Fibroblast of skin of back (primary cell): ENCODE results near the gene SPATA2L.

Experiments
- DNase-seq: peaks from one replicate; pipeline ENCODE4 v3.0.0-alpha.2; 2013

Gene SPATA2L

GRCh38 chr16:89653656-89654295 lies 47.7 kb downstream of the SPATA2L start:
- no peak for DNase-seq

DNA sequence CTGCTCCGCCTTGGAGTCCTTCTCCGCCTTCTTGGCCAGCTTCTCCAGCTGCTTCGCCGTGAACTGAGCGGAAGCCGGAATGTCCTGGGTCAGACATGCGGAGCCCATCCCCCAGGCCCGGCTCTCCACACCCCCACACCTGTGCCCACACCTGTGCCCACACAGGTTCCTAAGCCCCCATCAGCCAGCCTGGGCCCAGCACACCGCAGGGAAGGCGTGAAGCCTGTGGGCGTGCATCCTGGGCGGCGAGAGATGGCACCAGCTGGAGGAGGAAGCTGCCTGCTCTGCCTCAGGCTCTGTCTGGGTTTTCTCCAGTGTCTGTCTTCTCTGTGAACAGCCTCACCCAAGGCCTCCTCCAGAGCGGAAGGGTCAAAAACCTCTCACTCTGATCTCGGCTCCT lies 49.9 kb downstream of the SPATA2L start:
- DNase-seq = no peak

- DNase-seq = no peak
Measured at GRCh38 chr16:89646906-89647305, 54.6 kb downstream of the SPATA2L start.
